HG02759 (cell line): Measurements from ENCODE around the gene NFKBIE.

Experiments used
- ATAC-seq: cut with Tn5 transposase; IDR thresholded peaks from one replicate; pipeline ENCODE4 v1.9.1; 2021; ENCODE audit warnings: mild to moderate bottlenecking, moderate library complexity; ENCODE audit not compliant: unreplicated experiment

NFKBIE gene

DNA sequence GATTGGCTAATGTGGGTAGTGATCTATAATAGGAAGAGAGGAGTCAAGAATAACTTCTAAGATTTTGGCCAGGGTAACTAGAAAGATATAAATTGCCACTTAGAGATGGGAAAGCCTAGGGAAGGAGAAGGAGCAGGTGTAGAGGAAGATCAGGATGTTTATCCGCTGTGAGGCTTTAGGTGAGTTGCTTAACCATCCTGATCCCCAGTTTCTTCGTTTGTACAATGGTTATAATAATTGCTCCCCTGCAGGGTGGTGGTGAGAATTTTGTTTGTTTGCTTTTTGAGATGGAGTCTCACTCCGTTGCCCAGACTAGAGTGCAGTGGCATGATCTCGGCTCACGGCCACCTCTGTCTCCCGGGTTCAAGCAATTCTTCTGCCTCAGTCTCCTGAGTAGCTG, 51.0 kb downstream of the NFKBIE start:
- ATAC-seq, result no peak

- no peak for ATAC-seq
Observed at GRCh38 chr6:44211284-44211683, 54.1 kb downstream of the NFKBIE start.
